ENCODE measurements around the gene GYS1. TPM values are rescaled to one million over a fixed set of nuclear protein-coding genes. Genes with fewer than 3 reads are reported as not detected.

The GYS1 gene
- total and polyA plus RNA-seq, 10 of the 15 experiments (the other 5 are each of a cell fraction or from before 2014, with no cell fraction given), result 3.7 to 62.0 (median 37.3) TPM

DNA sequence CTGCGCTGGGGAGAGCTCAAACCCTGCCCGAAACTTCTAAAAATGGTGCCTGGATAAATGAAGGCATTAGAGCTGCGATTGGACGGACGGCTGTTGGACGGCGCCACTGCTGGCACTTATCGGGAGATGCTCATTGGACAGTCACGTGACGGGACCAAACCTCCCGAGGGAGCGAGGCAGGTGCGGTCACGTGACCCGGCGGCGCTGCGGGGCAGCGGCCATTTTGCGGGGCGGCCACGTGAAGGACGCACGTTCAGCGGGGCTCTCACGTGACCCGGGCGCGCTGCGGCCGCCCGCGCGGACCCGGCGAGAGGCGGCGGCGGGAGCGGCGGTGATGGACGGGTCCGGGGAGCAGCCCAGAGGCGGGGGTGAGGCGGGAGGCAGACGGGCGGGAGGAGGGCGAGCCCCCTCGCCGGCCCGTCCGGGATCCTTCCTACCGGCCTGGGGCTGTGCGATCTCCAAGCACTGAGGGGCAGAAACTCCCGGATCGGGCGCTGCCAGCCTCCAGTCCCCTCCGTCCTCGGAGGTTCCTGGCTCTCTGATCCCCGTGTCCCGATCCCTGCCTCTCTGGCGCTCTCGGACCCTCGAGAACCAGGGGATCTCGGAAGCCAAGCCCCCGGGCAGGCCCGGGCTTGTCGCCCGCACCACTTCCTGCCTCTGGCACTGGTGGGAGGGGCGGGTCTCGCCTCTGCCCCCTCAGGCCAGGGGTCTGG lies 38.4 kb downstream of the GYS1 start, which contains the start of gene BAX (continued):
- TF ChIP-seq KDM1A (IDR thresholded peaks at IDR 0.05; ENCODE audit: borderline replicate concordance), result no peak
- TF ChIP-seq, protein P1, sequence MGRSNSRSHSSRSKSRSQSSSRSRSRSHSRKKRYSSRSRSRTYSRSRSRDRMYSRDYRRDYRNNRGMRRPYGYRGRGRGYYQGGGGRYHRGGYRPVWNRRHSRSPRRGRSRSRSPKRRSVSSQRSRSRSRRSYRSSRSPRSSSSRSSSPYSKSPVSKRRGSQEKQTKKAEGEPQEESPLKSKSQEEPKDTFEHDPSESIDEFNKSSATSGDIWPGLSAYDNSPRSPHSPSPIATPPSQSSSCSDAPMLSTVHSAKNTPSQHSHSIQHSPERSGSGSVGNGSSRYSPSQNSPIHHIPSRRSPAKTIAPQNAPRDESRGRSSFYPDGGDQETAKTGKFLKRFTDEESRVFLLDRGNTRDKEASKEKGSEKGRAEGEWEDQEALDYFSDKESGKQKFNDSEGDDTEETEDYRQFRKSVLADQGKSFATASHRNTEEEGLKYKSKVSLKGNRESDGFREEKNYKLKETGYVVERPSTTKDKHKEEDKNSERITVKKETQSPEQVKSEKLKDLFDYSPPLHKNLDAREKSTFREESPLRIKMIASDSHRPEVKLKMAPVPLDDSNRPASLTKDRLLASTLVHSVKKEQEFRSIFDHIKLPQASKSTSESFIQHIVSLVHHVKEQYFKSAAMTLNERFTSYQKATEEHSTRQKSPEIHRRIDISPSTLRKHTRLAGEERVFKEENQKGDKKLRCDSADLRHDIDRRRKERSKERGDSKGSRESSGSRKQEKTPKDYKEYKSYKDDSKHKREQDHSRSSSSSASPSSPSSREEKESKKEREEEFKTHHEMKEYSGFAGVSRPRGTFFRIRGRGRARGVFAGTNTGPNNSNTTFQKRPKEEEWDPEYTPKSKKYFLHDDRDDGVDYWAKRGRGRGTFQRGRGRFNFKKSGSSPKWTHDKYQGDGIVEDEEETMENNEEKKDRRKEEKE (IDR thresholded peaks at IDR 0.05), result no peak
- peak; percentile 83 for TF ChIP-seq GATAD2B (conservative IDR thresholded peaks at IDR 0.05; ENCODE audit: low read depth)
- TF ChIP-seq RAD21 (IDR thresholded peaks at IDR 0.05; ENCODE audit: insufficient read depth, low read depth, low read length), result 0 out of 2 replicates have a peak, but pooled peaks have one; percentile 20
- peak; percentile 65; the same call in 1 of the 3 replicates for TF ChIP-seq POU2F2 (IDR thresholded peaks at IDR 0.05; ENCODE audit: borderline replicate concordance, low read depth, low read length)
- TF ChIP-seq BMI1 (IDR thresholded peaks at IDR 0.05; ENCODE audit: borderline replicate concordance), result no peak
- TF ChIP-seq FOS (IDR thresholded peaks at IDR 0.05; ENCODE audit: borderline replicate concordance, extremely low read depth, insufficient read length), result peak; percentile 87
- no peak for TF ChIP-seq ZNF622 (IDR thresholded peaks at IDR 0.05)
- TF ChIP-seq, protein P2, sequence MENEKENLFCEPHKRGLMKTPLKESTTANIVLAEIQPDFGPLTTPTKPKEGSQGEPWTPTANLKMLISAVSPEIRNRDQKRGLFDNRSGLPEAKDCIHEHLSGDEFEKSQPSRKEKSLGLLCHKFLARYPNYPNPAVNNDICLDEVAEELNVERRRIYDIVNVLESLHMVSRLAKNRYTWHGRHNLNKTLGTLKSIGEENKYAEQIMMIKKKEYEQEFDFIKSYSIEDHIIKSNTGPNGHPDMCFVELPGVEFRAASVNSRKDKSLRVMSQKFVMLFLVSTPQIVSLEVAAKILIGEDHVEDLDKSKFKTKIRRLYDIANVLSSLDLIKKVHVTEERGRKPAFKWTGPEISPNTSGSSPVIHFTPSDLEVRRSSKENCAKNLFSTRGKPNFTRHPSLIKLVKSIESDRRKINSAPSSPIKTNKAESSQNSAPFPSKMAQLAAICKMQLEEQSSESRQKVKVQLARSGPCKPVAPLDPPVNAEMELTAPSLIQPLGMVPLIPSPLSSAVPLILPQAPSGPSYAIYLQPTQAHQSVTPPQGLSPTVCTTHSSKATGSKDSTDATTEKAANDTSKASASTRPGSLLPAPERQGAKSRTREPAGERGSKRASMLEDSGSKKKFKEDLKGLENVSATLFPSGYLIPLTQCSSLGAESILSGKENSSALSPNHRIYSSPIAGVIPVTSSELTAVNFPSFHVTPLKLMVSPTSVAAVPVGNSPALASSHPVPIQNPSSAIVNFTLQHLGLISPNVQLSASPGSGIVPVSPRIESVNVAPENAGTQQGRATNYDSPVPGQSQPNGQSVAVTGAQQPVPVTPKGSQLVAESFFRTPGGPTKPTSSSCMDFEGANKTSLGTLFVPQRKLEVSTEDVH (IDR thresholded peaks at IDR 0.05; ENCODE audit: low read depth, partially characterized antibody), result no peak
- TF ChIP-seq YY1 (IDR thresholded peaks at IDR 0.05; ENCODE audit: low read depth, low read length), result peak; percentile 100
- no peak for TF ChIP-seq EED (IDR thresholded peaks at IDR 0.05; ENCODE audit: low read depth)
- no peak for TF ChIP-seq ZNF217 (IDR thresholded peaks at IDR 0.05)
- TF ChIP-seq STAT3 (IDR thresholded peaks at IDR 0.05; ENCODE audit: low read depth, low read length), result no peak
- TF ChIP-seq NFXL1 (IDR thresholded peaks at IDR 0.05; ENCODE audit: borderline replicate concordance), result no peak
- TF ChIP-seq MEF2B (IDR thresholded peaks at IDR 0.05; ENCODE audit: partially characterized antibody, poor library complexity, severe bottlenecking), result peak; percentile 99
- 0 out of 2 replicates have a peak, but pooled peaks have one; percentile 22 for TF ChIP-seq ZNF24 (IDR thresholded peaks at IDR 0.05)
- TF ChIP-seq CBFB (IDR thresholded peaks at IDR 0.05; ENCODE audit: low read depth), result no peak
- TF ChIP-seq, protein P3, sequence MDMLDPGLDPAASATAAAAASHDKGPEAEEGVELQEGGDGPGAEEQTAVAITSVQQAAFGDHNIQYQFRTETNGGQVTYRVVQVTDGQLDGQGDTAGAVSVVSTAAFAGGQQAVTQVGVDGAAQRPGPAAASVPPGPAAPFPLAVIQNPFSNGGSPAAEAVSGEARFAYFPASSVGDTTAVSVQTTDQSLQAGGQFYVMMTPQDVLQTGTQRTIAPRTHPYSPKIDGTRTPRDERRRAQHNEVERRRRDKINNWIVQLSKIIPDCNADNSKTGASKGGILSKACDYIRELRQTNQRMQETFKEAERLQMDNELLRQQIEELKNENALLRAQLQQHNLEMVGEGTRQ (IDR thresholded peaks at IDR 0.05; ENCODE audit: borderline replicate concordance, low read depth, low read length), result peak; percentile 99
- peak; percentile 86 for TF ChIP-seq BACH1 (IDR thresholded peaks at IDR 0.05; ENCODE audit: borderline replicate concordance)
- TF ChIP-seq SMAD1 (IDR thresholded peaks at IDR 0.05; ENCODE audit: low read depth, partially characterized antibody), result no peak

Measured in GM12878 (cell line).